ENCODE results near the gene KCNJ11. TPM values are rescaled to one million over a fixed set of nuclear protein-coding genes. Genes with fewer than 3 reads are reported as not detected.

The KCNJ11 gene
- total and polyA plus RNA-seq, 2 experiments from 2014 or later = not detected

- peak; percentile 69 for DNase-seq
- TF ChIP-seq EZH2phosphoT487 (IDR thresholded peaks at IDR 0.05; ENCODE audit: insufficient read depth, low read depth) = no peak
- no peak for TF ChIP-seq EZH2 (IDR thresholded peaks at IDR 0.05; ENCODE audit: insufficient read depth, poor library complexity, severe bottlenecking)
- Histone ChIP-seq H3K9ac (no peak overlapping the region), H3K4me3 (no peak overlapping the region), H3K79me2 (ENCODE audit: insufficient read depth) (no peaks in the 10 kb centered on the region), H3F3A (ENCODE audit: insufficient read depth) (no peaks in the 10 kb centered on the region), H3K27me3 (replicated peaks; ENCODE audit: insufficient read depth) (no peaks in the 10 kb centered on the region), H3K4me2 (ENCODE audit: unreplicated experiment) (peak overlapping the region; percentile 68), H3K9me2 (ENCODE audit: insufficient read depth) (no peaks in the 10 kb centered on the region), H3K36me3 (ENCODE audit: low read depth) (no peaks in the 10 kb centered on the region), H4K20me1 (ENCODE audit: insufficient read depth) (no peaks in the 10 kb centered on the region), H3K4me1 (ENCODE audit: insufficient read depth) (no peaks in the 10 kb centered on the region), H3K27ac (no peak overlapping the region), H3K9me3 (ENCODE audit: low read depth) (no peaks in the 10 kb centered on the region), H2AFZ (peak overlapping the region; percentile 42)
- 26 to 29% methylated on average over 15 of the region's 15 CpGs for WGBS, 2 experiments (ENCODE audit: low coverage in 1 of 2, low lambda C conversion rate in 2 of 2, missing lambda C conversion rate in 2 of 2)
- in situ Hi-C loops (cut with MboI) = no loop called here
Measured at GRCh38 chr11:17405232-17406005, 17.0 kb upstream of the KCNJ11 start.

GRCh38 chr11:17403980-17404759 lies 15.7 kb upstream of the KCNJ11 start:
- H4K20me1 ChIP-seq (ENCODE audit: insufficient read depth) = no peaks in the 10 kb centered on the region
- DNase-seq = peak; percentile 25
- H3K79me2 ChIP-seq (ENCODE audit: insufficient read depth) = no peaks in the 10 kb centered on the region
- no peaks in the 10 kb centered on the region for H3K9me3 ChIP-seq (ENCODE audit: low read depth)
- TF ChIP-seq EZH2 (IDR thresholded peaks at IDR 0.05; ENCODE audit: insufficient read depth, poor library complexity, severe bottlenecking) = no peak
- TF ChIP-seq EZH2phosphoT487 (IDR thresholded peaks at IDR 0.05; ENCODE audit: insufficient read depth, low read depth) = no peak
- WGBS, 2 experiments (ENCODE audit: low coverage in 1 of 2, low lambda C conversion rate in 2 of 2, missing lambda C conversion rate in 2 of 2) = 71 to 73% methylated on average over 18 of the region's 18 CpGs
- in situ Hi-C loops (cut with MboI) = no loop called here
- no peak overlapping the region for H3K9ac ChIP-seq
- H3K27me3 ChIP-seq (replicated peaks; ENCODE audit: insufficient read depth) = no peaks in the 10 kb centered on the region
- H3K4me1 ChIP-seq (ENCODE audit: insufficient read depth) = no peaks in the 10 kb centered on the region
- no peak overlapping the region for H2AFZ ChIP-seq
- no peaks in the 10 kb centered on the region for H3K9me2 ChIP-seq (ENCODE audit: insufficient read depth)
- H3K36me3 ChIP-seq (ENCODE audit: low read depth) = no peaks in the 10 kb centered on the region
- no peak overlapping the region for H3K4me2 ChIP-seq (ENCODE audit: unreplicated experiment)
- H3F3A ChIP-seq (ENCODE audit: insufficient read depth) = no peaks in the 10 kb centered on the region
- no peak overlapping the region for H3K4me3 ChIP-seq
- H3K27ac ChIP-seq = no peak overlapping the region

- no peak overlapping the region for H3K4me3 ChIP-seq
- no peaks in the 10 kb centered on the region for H4K20me1 ChIP-seq (ENCODE audit: insufficient read depth)
- no peak overlapping the region for H3K27ac ChIP-seq
- H2AFZ ChIP-seq = no peak overlapping the region
- 74 to 83% methylated on average over 8 of the region's 8 CpGs for WGBS, 2 experiments (ENCODE audit: low coverage in 1 of 2, low lambda C conversion rate in 2 of 2, missing lambda C conversion rate in 2 of 2)
- DNase-seq = no peak
- no peak overlapping the region for H3K4me2 ChIP-seq (ENCODE audit: unreplicated experiment)
- TF ChIP-seq EZH2 (IDR thresholded peaks at IDR 0.05; ENCODE audit: insufficient read depth, poor library complexity, severe bottlenecking) = no peak
- TF ChIP-seq EZH2phosphoT487 (IDR thresholded peaks at IDR 0.05; ENCODE audit: insufficient read depth, low read depth) = no peak
- no peaks in the 10 kb centered on the region for H3K9me3 ChIP-seq (ENCODE audit: low read depth)
- H3F3A ChIP-seq (ENCODE audit: insufficient read depth) = no peaks in the 10 kb centered on the region
- H3K9ac ChIP-seq = no peak overlapping the region
- no peaks in the 10 kb centered on the region for H3K79me2 ChIP-seq (ENCODE audit: insufficient read depth)
- H3K9me2 ChIP-seq (ENCODE audit: insufficient read depth) = no peaks in the 10 kb centered on the region
- in situ Hi-C loops (cut with MboI) = no loop called here
- H3K27me3 ChIP-seq (replicated peaks; ENCODE audit: insufficient read depth) = no peaks in the 10 kb centered on the region
- no peaks in the 10 kb centered on the region for H3K36me3 ChIP-seq (ENCODE audit: low read depth)
- no peaks in the 10 kb centered on the region for H3K4me1 ChIP-seq (ENCODE audit: insufficient read depth)
Measured at GRCh38 chr11:17402486-17402885, 14.0 kb upstream of the KCNJ11 start.

DNA sequence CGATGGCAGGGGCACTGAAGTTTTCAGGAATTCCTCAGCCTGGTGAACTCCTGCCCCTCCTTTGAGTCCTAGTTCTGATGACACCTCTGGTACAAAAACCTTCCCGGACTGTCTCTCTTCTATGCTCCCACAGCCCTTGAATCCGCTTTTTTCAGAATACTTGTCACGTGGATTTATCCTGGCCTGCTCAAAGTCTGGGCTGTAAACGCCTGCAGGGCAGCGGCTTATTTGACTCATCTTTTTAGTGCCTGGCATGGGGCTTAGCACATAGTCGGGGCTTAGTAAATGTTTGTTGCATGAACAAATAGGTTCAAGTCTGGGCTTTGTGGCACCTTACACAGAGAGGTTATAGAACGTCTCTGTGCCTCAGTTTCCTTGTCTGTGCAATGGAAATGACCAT lies 13.4 kb upstream of the KCNJ11 start:
- 58 to 66% methylated on average over 8 of the region's 8 CpGs for WGBS, 2 experiments (ENCODE audit: low coverage in 1 of 2, low lambda C conversion rate in 2 of 2, missing lambda C conversion rate in 2 of 2)
- H3K4me1 ChIP-seq (ENCODE audit: insufficient read depth) = no peaks in the 10 kb centered on the region
- H3K9ac ChIP-seq = no peak overlapping the region
- in situ Hi-C loops (cut with MboI) = no loop called here
- no peak overlapping the region for H2AFZ ChIP-seq
- TF ChIP-seq EZH2 (IDR thresholded peaks at IDR 0.05; ENCODE audit: insufficient read depth, poor library complexity, severe bottlenecking) = no peak
- no peak for TF ChIP-seq EZH2phosphoT487 (IDR thresholded peaks at IDR 0.05; ENCODE audit: insufficient read depth, low read depth)
- no peak overlapping the region for H3K27ac ChIP-seq
- no peak overlapping the region for H3K4me2 ChIP-seq (ENCODE audit: unreplicated experiment)
- H3K9me3 ChIP-seq (ENCODE audit: low read depth) = no peaks in the 10 kb centered on the region
- H3K4me3 ChIP-seq = no peak overlapping the region
- no peaks in the 10 kb centered on the region for H3K79me2 ChIP-seq (ENCODE audit: insufficient read depth)
- no peaks in the 10 kb centered on the region for H4K20me1 ChIP-seq (ENCODE audit: insufficient read depth)
- no peak for DNase-seq
- H3K36me3 ChIP-seq (ENCODE audit: low read depth) = no peaks in the 10 kb centered on the region
- no peaks in the 10 kb centered on the region for H3F3A ChIP-seq (ENCODE audit: insufficient read depth)
- H3K27me3 ChIP-seq (replicated peaks; ENCODE audit: insufficient read depth) = no peaks in the 10 kb centered on the region; the same call in 1 of the 2 replicates
- no peaks in the 10 kb centered on the region for H3K9me2 ChIP-seq (ENCODE audit: insufficient read depth)
